ENCODE measurements around the gene MS4A14.
"Not testable (repeated sequence)": the region's sequence is repeated elsewhere in the genome, so short reads cannot be mapped to it uniquely, and the experiment has no call there.

Gene MS4A14

GRCh38 chr11:60447846-60448245, 51.6 kb downstream of the MS4A14 start:
- no peak for TF ChIP-seq CTCF (IDR thresholded peaks at IDR 0.05; ENCODE audit: low read depth, low read length, missing control alignments)
- no peak for DNase-seq (ENCODE audit: extremely low read depth, low read depth)
- H3K4me3 ChIP-seq (replicated peaks; ENCODE audit: low read depth, low read length), result no peak overlapping the region

GRCh38 chr11:60451185-60451584, 54.9 kb downstream of the MS4A14 start:
- DNase-seq (ENCODE audit: extremely low read depth, low read depth); H3K4me3 ChIP-seq (replicated peaks; ENCODE audit: low read depth, low read length): not testable (repeated sequence)

- no peak for DNase-seq (ENCODE audit: extremely low read depth, low read depth)
Observed at GRCh38 chr11:60454212-60454611, 58.0 kb downstream of the MS4A14 start.

GRCh38 chr11:60455531-60456042, 59.3 kb downstream of the MS4A14 start, which contains the start of gene MS4A1:
Gene MS4A1, plus strand, starts transcription at chr11:60455847. Its CDS starts 6,528 bp downstream, at chr11:60462375.
- TF ChIP-seq CTCF (IDR thresholded peaks at IDR 0.05; ENCODE audit: low read depth, low read length, missing control alignments), result no peak
- no peak within 1 kb of the TSS for H3K4me3 ChIP-seq (replicated peaks; ENCODE audit: low read depth, low read length)
- DNase-seq (ENCODE audit: extremely low read depth, low read depth), result no peak

More at GRCh38 chr11:60454212-60454611, 58.0 kb downstream of the MS4A14 start:
- TF ChIP-seq CTCF (IDR thresholded peaks at IDR 0.05; ENCODE audit: low read depth, low read length, missing control alignments), result no peak
- H3K4me3 ChIP-seq (replicated peaks; ENCODE audit: low read depth, low read length), result no peak overlapping the region

- DNase-seq (ENCODE audit: extremely low read depth, low read depth), result no peak
- no peak overlapping the region for H3K4me3 ChIP-seq (replicated peaks; ENCODE audit: low read depth, low read length)
- no peak for TF ChIP-seq CTCF (IDR thresholded peaks at IDR 0.05; ENCODE audit: low read depth, low read length, missing control alignments)
Observed at GRCh38 chr11:60457576-60457975, 61.3 kb downstream of the MS4A14 start.

- no peak overlapping the region for H3K4me3 ChIP-seq (replicated peaks; ENCODE audit: low read depth, low read length)
- no peak for TF ChIP-seq CTCF (IDR thresholded peaks at IDR 0.05; ENCODE audit: low read depth, low read length, missing control alignments)
- DNase-seq (ENCODE audit: extremely low read depth, low read depth), result no peak
Observed at GRCh38 chr11:60459345-60459744, 63.1 kb downstream of the MS4A14 start.

All from HFF-Myc (cell line).